Breast epithelium (tissue), 4 donors: ENCODE results near the gene CMTR2. TPM values are rescaled to one million over a fixed set of nuclear protein-coding genes. Genes with fewer than 3 reads are reported as not detected.

Experiments used
- DNase-seq, 2 donors: peaks; one replicate each; pipeline ENCODE4 v3.0.0-alpha.2; 2019; ENCODE audit warnings: low spot score in 2 of 2
- H3K27ac ChIP-seq, 2 donors: fragments of 200-600 bp; sonication (generic) in 1 of 2; one replicate each; pipeline ENCODE4 v1.5.1; 2016 to 2019; ENCODE audit warnings: mild to moderate bottlenecking in 1 of 2
- H3K27me3 ChIP-seq, 2 donors: fragments of 200-600 bp; sonication (generic) in 1 of 2; one replicate each; pipeline versions ENCODE4 v1.5.1 to v1.6.0; 2017 to 2019; ENCODE audit warnings: control low read depth in 1 of 2, mild to moderate bottlenecking in 1 of 2
- H3K36me3 ChIP-seq: fragments of 200-600 bp; one replicate; pipeline ENCODE4 v1.5.1; 2019
- H3K4me1 ChIP-seq, 2 donors: fragments of 200-600 bp; sonication (generic); one replicate each; pipeline ENCODE4 v1.5.1; 2016 to 2019; ENCODE audit warnings: control low read depth in 1 of 2
- H3K4me3 ChIP-seq, 3 donors: fragments of 200-600 bp; sonication (generic); 1 replicate in 2 of 3; 2 replicates in 1 of 3; pipeline ENCODE4 v1.5.1; 2016 to 2019; ENCODE audit warnings: mild to moderate bottlenecking in 3 of 3, moderate library complexity in 2 of 3
- H3K9me3 ChIP-seq, 2 donors: fragments of 200-600 bp; sonication (generic) in 1 of 2; one replicate each; pipeline ENCODE4 v1.5.1; 2016 to 2019; ENCODE audit warnings: control low read depth in 1 of 2
- CTCF ChIP-seq, 3 donors: fragments of 450-650 bp; IDR thresholded peaks; one replicate each; pipeline ENCODE4 v1.5.1; 2016 to 2017; ENCODE audit warnings: antibody characterized with exemption in 3 of 3, mild to moderate bottlenecking in 3 of 3, moderate library complexity in 3 of 3
- POLR2A ChIP-seq: fragments of 450-650 bp; IDR thresholded peaks from one replicate; pipeline ENCODE4 v1.6.1; 2016; ENCODE audit warnings: antibody characterized with exemption, mild to moderate bottlenecking, moderate library complexity
- POLR2AphosphoS5 ChIP-seq, 3 donors: sonication (generic); formaldehyde crosslinking; IDR thresholded peaks; one replicate each; pipeline ENCODE4 v1.6.1; 2017; ENCODE audit warnings: antibody characterized with exemption in 3 of 3
- intact Hi-C: fragments of 100-400 bp; cut with DNase I; formaldehyde crosslinking; loops from one replicate; pipeline ENCODE4 v1.15.1; 2023; ENCODE audit warnings: low total_unique reads
- total RNA-seq, 3 donors: library from RNA; depleted of rRNA; stranded (reverse); fragments of >200 nt; gene quantifications; one replicate each; pipeline ENCODE4 v1.1.0, GENCODE V29; 2016

The CMTR2 gene
- total RNA-seq, 3 donors from 2014 or later = 18.1 to 39.7 (median 29.5) TPM

DNA sequence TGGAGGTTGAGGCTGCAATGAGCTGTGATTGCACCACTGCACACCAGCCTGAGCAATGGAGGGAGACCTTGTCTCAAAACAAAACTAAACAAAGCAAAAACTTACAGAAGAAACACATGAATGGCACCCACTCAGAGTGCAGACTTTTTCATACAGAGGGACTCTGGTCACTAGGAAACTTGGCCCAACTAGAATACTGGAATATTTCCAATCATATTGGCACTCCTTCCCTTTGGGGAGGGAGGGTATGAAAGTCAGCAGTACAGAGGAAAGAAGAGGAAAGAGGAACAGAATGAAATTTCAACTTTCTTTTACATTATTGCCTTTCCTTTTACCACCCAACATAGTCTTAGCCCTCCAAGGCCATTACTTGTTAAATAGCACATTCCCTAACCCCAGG is 28.2 kb downstream of the CMTR2 start:
- Histone ChIP-seq H3K27ac (no peak overlapping the region), H3K9me3 (no peaks in the 10 kb centered on the region), H3K4me3 (no peak overlapping the region), H3K36me3 (no peaks in the 10 kb centered on the region), H3K27me3 (no peaks in the 10 kb centered on the region), H3K4me1 (no peaks in the 10 kb centered on the region)
- TF ChIP-seq POLR2AphosphoS5 (IDR thresholded peaks at IDR 0.05) (no peak), POLR2A (no peak), CTCF (IDR thresholded peaks at IDR 0.05) (no peak)
- intact Hi-C loops = no loop called here
- DNase-seq = no peak

- DNase-seq = no peak
- no peak overlapping the region for H3K4me3 ChIP-seq
- no peaks in the 10 kb centered on the region for H3K4me1 ChIP-seq
- TF ChIP-seq CTCF (IDR thresholded peaks at IDR 0.05) (no peak), POLR2AphosphoS5 (IDR thresholded peaks at IDR 0.05) (no peak)
- H3K27ac ChIP-seq = no peak overlapping the region
- no peaks in the 10 kb centered on the region for H3K27me3 ChIP-seq
- H3K36me3 ChIP-seq = no peaks in the 10 kb centered on the region
- H3K9me3 ChIP-seq = no peaks in the 10 kb centered on the region
- intact Hi-C loops = no loop called here
These were observed 30.1 kb downstream of the CMTR2 start for GRCh38 chr16:71259086-71259485.

DNA sequence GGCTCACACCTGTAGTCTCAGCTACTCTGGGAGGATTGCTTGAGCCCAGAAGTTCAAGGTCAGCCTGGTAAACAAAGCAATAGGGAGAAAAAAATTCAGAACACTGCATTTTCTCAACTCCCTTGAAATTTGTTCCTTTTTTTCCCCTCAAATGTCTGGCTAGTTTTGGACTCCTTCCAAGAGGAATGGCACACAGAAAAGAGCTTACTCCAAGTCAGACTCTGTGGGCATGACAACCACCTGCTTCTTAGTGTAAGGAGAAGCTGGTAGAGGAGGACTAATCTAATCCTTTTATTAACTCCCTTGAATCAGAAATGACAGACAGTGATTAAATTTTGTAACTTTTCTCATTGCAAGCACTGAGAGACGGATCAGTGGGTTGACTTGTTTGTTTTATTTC is 30.8 kb downstream of the CMTR2 start:
- DNase-seq = no peak
- H3K36me3 ChIP-seq = no peaks in the 10 kb centered on the region

DNA sequence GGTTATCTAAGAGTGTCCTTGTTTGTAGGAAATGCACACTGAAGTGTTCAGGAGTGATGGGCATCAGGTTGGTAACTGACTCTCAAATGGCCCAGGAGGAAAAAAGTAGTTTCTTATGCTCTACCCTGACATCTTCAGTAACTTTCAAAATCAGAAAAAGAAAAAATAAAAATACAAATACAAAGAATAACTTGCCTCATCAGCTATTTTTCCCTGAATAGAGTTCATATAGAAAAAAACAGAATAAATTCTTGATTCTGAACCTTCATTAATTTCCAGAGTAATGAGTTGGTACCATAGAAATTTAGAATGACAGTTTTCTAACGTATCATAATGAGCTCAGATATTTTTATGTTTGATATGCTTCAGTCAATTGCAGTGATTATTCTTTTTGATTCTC is 31.4 kb downstream of the CMTR2 start:
- intact Hi-C loops = no loop called here
- Histone ChIP-seq H3K9me3 (no peaks in the 10 kb centered on the region), H3K4me3 (no peak overlapping the region), H3K27me3 (no peaks in the 10 kb centered on the region), H3K27ac (no peak overlapping the region), H3K4me1 (no peaks in the 10 kb centered on the region), H3K36me3 (no peaks in the 10 kb centered on the region)
- no peak for DNase-seq
- TF ChIP-seq POLR2AphosphoS5 (IDR thresholded peaks at IDR 0.05) (no peak), CTCF (IDR thresholded peaks at IDR 0.05) (no peak), POLR2A (no peak)

More for the DNA sequence above, 30.8 kb downstream of the CMTR2 start:
- no peaks in the 10 kb centered on the region for H3K4me1 ChIP-seq
- intact Hi-C loops = no loop called here
- H3K27me3 ChIP-seq = no peaks in the 10 kb centered on the region
- H3K27ac ChIP-seq = no peak overlapping the region
- H3K4me3 ChIP-seq = no peak overlapping the region
- no peaks in the 10 kb centered on the region for H3K9me3 ChIP-seq
- no peak for TF ChIP-seq POLR2A
- no peak for TF ChIP-seq POLR2AphosphoS5 (IDR thresholded peaks at IDR 0.05)
- no peak for TF ChIP-seq CTCF (IDR thresholded peaks at IDR 0.05)

GRCh38 chr16:71255721-71256120 is 33.5 kb downstream of the CMTR2 start:
- no peak for DNase-seq
- H3K27me3 ChIP-seq = no peaks in the 10 kb centered on the region
- H3K4me1 ChIP-seq = no peaks in the 10 kb centered on the region
- no peak overlapping the region for H3K4me3 ChIP-seq
- TF ChIP-seq CTCF (IDR thresholded peaks at IDR 0.05) (no peak), POLR2AphosphoS5 (IDR thresholded peaks at IDR 0.05) (no peak), POLR2A (no peak)
- H3K9me3 ChIP-seq = no peaks in the 10 kb centered on the region
- no peak overlapping the region for H3K27ac ChIP-seq
- intact Hi-C loops = no loop called here
- no peaks in the 10 kb centered on the region for H3K36me3 ChIP-seq
